Endodermal cell (in vitro differentiated cells): ENCODE measurements around the gene ACOT9. TPM values are rescaled to one million over a fixed set of nuclear protein-coding genes. Genes with fewer than 3 reads are reported as not detected.

Experiments
- DNase-seq: peaks from one replicate; pipeline ENCODE4 v3.0.0-alpha.2; 2017
- H3K27ac ChIP-seq: 2 replicates; pipeline ENCODE4 v1.5.1; 2013; ENCODE audit warnings: mild to moderate bottlenecking, low read depth, low read length, moderate library complexity
- H3K27me3 ChIP-seq: 2 replicates; pipeline ENCODE4 v1.6.1; 2013; ENCODE audit warnings: mild to moderate bottlenecking, low read length, moderate library complexity; ENCODE audit not compliant: insufficient read depth, control insufficient read depth, poor library complexity, severe bottlenecking
- H3K36me3 ChIP-seq: 2 replicates; pipeline ENCODE4 v1.7.0; 2013; ENCODE audit warnings: mild to moderate bottlenecking, low read length, moderate library complexity; ENCODE audit not compliant: control insufficient read depth, insufficient read depth
- H3K4me1 ChIP-seq: one replicate; pipeline ENCODE4 v1.7.0; 2013; ENCODE audit warnings: low read length; ENCODE audit not compliant: control insufficient read depth, insufficient read depth
- H3K4me3 ChIP-seq: 2 replicates; pipeline ENCODE4 v1.5.1; 2013; ENCODE audit warnings: mild to moderate bottlenecking, low read length, moderate library complexity
- H3K9ac ChIP-seq: 2 replicates; pipeline ENCODE4 v1.6.1; 2013; ENCODE audit warnings: mild to moderate bottlenecking, low read length, moderate library complexity; ENCODE audit not compliant: poor library complexity, severe bottlenecking; ENCODE audit errors: extremely low read depth
- H3K9me3 ChIP-seq: 2 replicates; pipeline ENCODE4 v1.6.1; 2013; ENCODE audit warnings: mild to moderate bottlenecking, low read length, moderate library complexity; ENCODE audit not compliant: control insufficient read depth
- H3K27ac Mint-ChIP-seq: 2 replicates; pipeline ENCODE4 v1.8.0; 2020; ENCODE audit warnings: mixed read lengths
- H3K27me3 Mint-ChIP-seq: 2 replicates; pipeline ENCODE4 v1.8.0; 2021; ENCODE audit warnings: mild to moderate bottlenecking, mixed read lengths; ENCODE audit not compliant: insufficient read depth
- H3K36me3 Mint-ChIP-seq: 2 replicates; pipeline ENCODE4 v1.8.0; 2020; ENCODE audit warnings: low read depth, mixed read lengths
- H3K4me1 Mint-ChIP-seq: 2 replicates; pipeline ENCODE4 v1.8.0; 2020; ENCODE audit warnings: mixed read lengths
- H3K4me3 Mint-ChIP-seq: 2 replicates; pipeline ENCODE4 v1.8.0; 2020; ENCODE audit warnings: mild to moderate bottlenecking, moderate library complexity, mixed read lengths
- H3K9me3 Mint-ChIP-seq: 2 replicates; pipeline ENCODE4 v1.8.0; 2020; ENCODE audit warnings: mild to moderate bottlenecking, mixed read lengths
- CTCF ChIP-seq: fragments of 200-600 bp; sonication (generic); conservative IDR thresholded peaks from 2 replicates; pipeline ENCODE4 v1.5.0; 2021; ENCODE audit warnings: antibody characterized with exemption, mild to moderate bottlenecking
- WGBS, 2 experiments: methylation state at CpG; one replicate each; pipeline versions ENCODE4 v1.1.5 to v1.1.7; 2013; ENCODE audit warnings: missing lambda C conversion rate in 2 of 2, mixed read lengths in 1 of 2; ENCODE audit not compliant: insufficient coverage in 1 of 2, insufficient read length in 1 of 2; 5-methylcytosine and 5-hydroxymethylcytosine counted together
- total RNA-seq, 2 donors: library from RNA; stranded (reverse); fragmentation: NEBNext Ultra II Directional in 1 of 2; extraction: Animal tissue kit (Norgen Biotek cat#: 25700) in 1 of 2; gene quantifications; 2 replicates in 1 of 2; 3 replicates in 1 of 2; pipeline ENCODE4 v1.2.1, GENCODE V29; 2021

ACOT9 gene
- total RNA-seq, 2 donors from 2014 or later, result 34.6 to 58.4 TPM

DNA sequence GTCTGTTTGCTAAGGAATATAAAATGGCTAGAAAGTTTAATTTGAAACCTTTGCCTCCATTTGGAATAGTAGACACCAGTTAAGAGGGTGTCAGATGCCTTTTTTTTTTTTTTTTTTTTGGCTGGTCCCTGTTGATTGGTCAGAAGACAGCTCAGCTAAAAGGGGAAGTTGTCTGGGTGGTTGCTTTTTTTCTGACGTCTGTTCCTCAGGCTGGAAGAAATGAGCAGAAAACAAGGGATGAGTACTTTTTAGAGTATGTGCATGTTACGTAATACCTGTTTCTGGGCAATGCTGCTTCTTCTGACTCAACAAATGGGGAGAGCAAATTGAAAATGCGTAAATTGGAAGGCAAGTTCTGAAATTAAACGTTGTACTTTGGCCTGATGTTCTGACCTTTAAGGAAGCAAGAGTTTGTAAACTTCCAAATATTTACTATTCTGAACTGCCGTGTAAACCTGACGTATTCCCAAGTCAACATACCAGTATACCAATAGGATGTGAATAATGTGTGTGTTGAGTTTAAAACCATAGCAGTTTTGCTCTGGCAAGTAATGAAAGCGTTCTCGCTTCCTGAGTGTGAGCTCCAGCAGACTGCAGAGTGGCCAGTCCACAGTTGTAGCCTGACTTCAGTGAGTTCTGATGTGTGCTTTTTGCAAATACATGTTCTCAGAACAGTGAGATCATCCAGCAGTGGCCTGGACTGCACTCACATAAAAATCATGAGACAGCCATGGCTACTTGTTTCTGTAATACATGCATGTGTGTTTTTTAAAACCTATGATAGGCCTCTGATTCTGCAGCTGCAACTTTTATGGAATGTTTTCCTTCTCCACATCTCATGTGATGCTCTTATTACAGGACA, 41.6 kb upstream of the ACOT9 start:
- no peaks in the 10 kb centered on the region for H3K9me3 ChIP-seq
- Mint-ChIP-seq H3K36me3 (peaks cover 27% of the 10 kb centered on the region), H3K27me3 (no peaks in the 10 kb centered on the region), H3K4me3 (peak overlapping the region; percentile 93), H3K4me1 (peaks cover 29% of the 10 kb centered on the region), H3K27ac (no peak overlapping the region), H3K9me3 (no peaks in the 10 kb centered on the region)
- no peak overlapping the region for H3K9ac ChIP-seq
- no peak for DNase-seq
- no peak for TF ChIP-seq CTCF
- H3K27ac ChIP-seq, result no peak overlapping the region
- no peaks in the 10 kb centered on the region for H3K36me3 ChIP-seq
- H3K4me3 ChIP-seq, result peak overlapping the region; percentile 86
- 95 to 96% methylated on average over 4 to 7 of the region's 8 CpGs for WGBS, 2 experiments
- no peaks in the 10 kb centered on the region for H3K4me1 ChIP-seq
- no peaks in the 10 kb centered on the region for H3K27me3 ChIP-seq

DNA sequence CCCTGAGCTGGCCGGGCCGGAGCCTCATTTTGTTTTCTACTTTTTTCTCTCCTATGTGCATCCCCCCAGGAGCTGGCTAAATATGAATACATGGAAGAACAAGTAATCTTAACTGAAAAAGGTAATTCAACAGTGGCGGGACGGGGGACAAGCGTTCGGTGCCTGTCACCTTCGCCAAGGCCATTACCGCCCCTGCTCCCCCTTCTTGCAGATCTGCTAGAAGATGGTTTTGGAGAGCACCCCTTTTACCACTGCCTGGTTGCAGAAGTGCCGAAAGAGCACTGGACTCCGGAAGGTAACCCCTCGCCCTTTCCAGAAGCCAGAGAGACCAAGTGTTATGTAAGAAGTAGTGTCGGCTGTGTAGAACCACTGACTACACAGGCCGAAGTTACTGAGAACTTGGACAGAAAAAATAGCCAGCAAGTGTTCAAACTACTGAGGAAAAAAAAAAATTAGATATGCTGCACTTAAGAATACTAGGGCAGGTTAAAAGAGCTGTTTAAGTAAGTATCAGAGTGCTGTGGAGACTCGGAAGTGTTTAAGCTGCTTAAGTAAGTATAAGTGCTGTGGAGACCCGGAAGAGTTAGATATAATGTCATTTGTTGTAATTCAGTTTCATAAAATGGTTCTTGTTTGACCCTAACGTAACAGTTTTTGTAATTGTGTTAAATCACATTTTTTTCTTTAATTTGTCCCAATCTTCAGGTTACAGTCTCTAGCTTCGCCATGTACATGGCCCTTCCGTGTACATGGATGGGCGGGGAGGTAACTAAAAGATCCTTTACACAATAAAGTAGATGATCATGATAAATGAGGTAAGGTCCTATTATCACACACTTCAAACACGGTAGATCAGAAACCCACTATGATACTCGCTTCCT, 40.8 kb upstream of the ACOT9 start:
- Histone ChIP-seq H3K4me1 (no peaks in the 10 kb centered on the region), H3K27ac (no peak overlapping the region), H3K4me3 (peak overlapping the region; percentile 86), H3K27me3 (no peaks in the 10 kb centered on the region), H3K9ac (peak overlapping the region; percentile 25), H3K36me3 (no peaks in the 10 kb centered on the region), H3K9me3 (no peaks in the 10 kb centered on the region)
- H3K36me3 Mint-ChIP-seq, result peaks cover 27% of the 10 kb centered on the region
- peak overlapping the region; percentile 87 for H3K27ac Mint-ChIP-seq
- H3K27me3 Mint-ChIP-seq, result no peaks in the 10 kb centered on the region
- H3K9me3 Mint-ChIP-seq, result no peaks in the 10 kb centered on the region
- DNase-seq, result peak; percentile 54
- no peak for TF ChIP-seq CTCF
- peak overlapping the region; percentile 93 for H3K4me3 Mint-ChIP-seq
- 51 to 55% methylated on average over 6 to 17 of the region's 21 CpGs for WGBS, 2 experiments
- peaks cover 26% of the 10 kb centered on the region for H3K4me1 Mint-ChIP-seq

GRCh38 chrX:23782863-23783588, 40.0 kb upstream of the ACOT9 start, which contains the start of gene SAT1:
TSS of gene SAT1 (plus strand) at chrX:23783173. CDS start at chrX:23783352, 179 bp downstream.
- no peaks in the 10 kb centered on the region for H3K9me3 Mint-ChIP-seq
- H3K27me3 ChIP-seq, result no peaks in the 10 kb centered on the region
- WGBS, 2 experiments, result 0% methylated on average over 13 to 47 of the region's 58 CpGs
- TF ChIP-seq CTCF, result peak; percentile 98
- H3K4me3 ChIP-seq, result peak within 1 kb of the TSS; percentile 86
- H3K4me1 Mint-ChIP-seq, result peaks cover 20% of the 10 kb centered on the region
- H3K4me3 Mint-ChIP-seq, result peak within 1 kb of the TSS; percentile 93
- peak within 1 kb of the TSS; percentile 99 for H3K27ac Mint-ChIP-seq
- peak; percentile 100 for DNase-seq
- H3K27me3 Mint-ChIP-seq, result no peaks in the 10 kb centered on the region
- no peaks in the 10 kb centered on the region for H3K36me3 ChIP-seq
- H3K4me1 ChIP-seq, result no peaks in the 10 kb centered on the region
- no peaks in the 10 kb centered on the region for H3K9me3 ChIP-seq
- H3K9ac ChIP-seq, result peak within 1 kb of the TSS; percentile 51
- H3K36me3 Mint-ChIP-seq, result peaks cover 27% of the 10 kb centered on the region
- H3K27ac ChIP-seq, result no peak within 1 kb of the TSS
